ENCODE results near the gene ACTR10.

DNA sequence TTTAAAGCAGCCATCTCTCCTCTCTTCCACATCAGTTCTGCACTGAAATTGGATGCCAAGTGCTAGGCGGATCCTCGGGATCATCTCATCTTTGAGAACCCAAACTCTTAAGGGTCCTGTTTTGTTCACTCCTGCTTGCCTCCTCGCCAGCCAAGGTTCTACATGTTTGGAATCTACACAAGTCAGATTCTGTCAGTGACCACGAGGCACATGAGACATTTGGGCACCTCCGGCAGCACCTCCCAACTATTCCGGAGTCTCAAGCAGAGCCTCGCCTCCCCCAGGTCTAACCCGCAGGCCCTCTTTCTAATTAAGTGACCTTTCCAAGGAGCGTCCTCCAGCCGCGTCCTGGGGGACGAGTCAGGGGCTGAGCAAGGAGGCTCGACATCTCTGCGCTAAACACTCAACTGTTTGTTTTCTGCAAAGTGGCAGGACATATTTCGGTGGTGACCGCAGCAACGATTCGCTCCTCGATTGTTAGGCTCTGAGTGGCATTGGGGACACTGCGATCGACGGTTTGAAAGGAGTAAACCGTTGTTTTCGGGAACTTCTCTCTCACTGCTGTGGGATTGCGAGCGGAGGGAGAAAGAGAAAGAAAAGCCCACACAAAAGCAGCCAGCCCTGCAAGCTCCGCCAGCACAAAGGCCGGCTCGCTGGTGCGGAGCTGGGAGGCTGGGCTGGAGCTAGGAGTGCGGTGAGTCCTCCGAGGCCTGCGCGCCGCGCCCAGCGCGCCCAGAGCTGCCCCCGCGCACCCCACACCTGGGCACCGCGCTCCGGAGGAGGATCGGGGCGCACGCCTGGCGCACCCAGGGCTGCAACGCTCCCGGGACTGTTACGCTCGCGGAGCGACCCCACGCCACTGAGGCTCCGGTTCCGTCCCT is 48.6 kb upstream of the ACTR10 start:
- no peak for TF ChIP-seq CHD1 (IDR thresholded peaks at IDR 0.05; ENCODE audit: low read depth, low read length)
- no peak for TF ChIP-seq POLR2AphosphoS5 (IDR thresholded peaks at IDR 0.05; ENCODE audit: low read depth, low read length)
- TF ChIP-seq SP1 (IDR thresholded peaks at IDR 0.05; ENCODE audit: low read depth, low read length) = no peak
- TF ChIP-seq CTCF (IDR thresholded peaks at IDR 0.05; ENCODE audit: control extremely low read depth in 1 of 3, insufficient read depth in 1 of 3, low read depth in 1 of 3, low read length in 3 of 3) = no peak
- no peak for TF ChIP-seq BRCA1 (IDR thresholded peaks at IDR 0.05; ENCODE audit: low read depth, low read length)
- no peak for TF ChIP-seq CEBPB (IDR thresholded peaks at IDR 0.05; ENCODE audit: low read depth, low read length)
- TF ChIP-seq BCL11A (IDR thresholded peaks at IDR 0.05; ENCODE audit: low read depth in 2 of 2, low read length in 2 of 2) = no peak
- TF ChIP-seq ZNF274 (IDR thresholded peaks at IDR 0.05; ENCODE audit: borderline replicate concordance, extremely low read depth, low read length) = no peak
- no peak for TF ChIP-seq POLR2A (IDR thresholded peaks at IDR 0.05; ENCODE audit: control extremely low read depth in 1 of 2, low read depth in 2 of 2, low read length in 2 of 2)
- no peak for TF ChIP-seq EZH2 (IDR thresholded peaks at IDR 0.05; ENCODE audit: low read depth, low read length, severe bottlenecking)
